GM10847 (cell line): ENCODE data around the gene FGFR3.

Source experiments
- POLR2A ChIP-seq: IDR thresholded peaks from 2 replicates; pipeline ENCODE4 v1.6.1; 2011; ENCODE audit not compliant: insufficient read length; ENCODE audit errors: extremely low read depth

The FGFR3 gene

GRCh38 chr4:1856943-1857699, 64.0 kb downstream of the FGFR3 start:
- TF ChIP-seq POLR2A = no peak

- TF ChIP-seq POLR2A = no peak
Observed at GRCh38 chr4:1857931-1858330, 64.8 kb downstream of the FGFR3 start.
